Measurements from ENCODE around the gene MMAB. TPM values are rescaled to one million over a fixed set of nuclear protein-coding genes. Genes with fewer than 3 reads are reported as not detected.

MMAB gene
- total RNA-seq, 4 donors from 2014 or later: 4.4 to 18.7 (median 11.9) TPM

DNA sequence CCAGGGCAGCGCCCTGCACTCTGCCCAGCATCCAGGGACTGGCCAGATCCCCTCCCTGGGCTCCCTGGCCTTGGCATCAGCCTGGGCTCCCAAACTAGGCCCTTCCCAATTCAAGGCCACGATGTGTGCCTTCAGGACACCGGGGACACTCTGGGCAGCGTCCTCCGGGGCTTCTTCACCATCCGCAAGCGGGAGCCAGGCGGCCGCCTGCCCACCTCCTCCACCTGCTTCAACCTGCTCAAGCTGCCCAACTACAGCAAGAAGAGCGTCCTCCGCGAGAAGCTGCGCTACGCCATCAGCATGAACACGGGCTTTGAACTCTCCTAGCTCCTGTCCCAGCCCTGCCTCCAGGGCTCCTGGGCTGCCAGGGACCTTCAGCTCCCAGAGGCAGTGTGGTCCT, 38.8 kb downstream of the MMAB start:
- H3K36me3 ChIP-seq: peaks cover 0 to 20% (median 8%) of the 10 kb centered on the region in 4 donors
- H3K4me3 ChIP-seq: no peak overlapping the region
- 94% methylated on average over 14 of the region's 15 CpGs; no CpG with 5 or more reads in 1 of the 2 donors for WGBS, 2 donors (ENCODE audit: low coverage in 1 of 2)
- TF ChIP-seq, protein P1, sequence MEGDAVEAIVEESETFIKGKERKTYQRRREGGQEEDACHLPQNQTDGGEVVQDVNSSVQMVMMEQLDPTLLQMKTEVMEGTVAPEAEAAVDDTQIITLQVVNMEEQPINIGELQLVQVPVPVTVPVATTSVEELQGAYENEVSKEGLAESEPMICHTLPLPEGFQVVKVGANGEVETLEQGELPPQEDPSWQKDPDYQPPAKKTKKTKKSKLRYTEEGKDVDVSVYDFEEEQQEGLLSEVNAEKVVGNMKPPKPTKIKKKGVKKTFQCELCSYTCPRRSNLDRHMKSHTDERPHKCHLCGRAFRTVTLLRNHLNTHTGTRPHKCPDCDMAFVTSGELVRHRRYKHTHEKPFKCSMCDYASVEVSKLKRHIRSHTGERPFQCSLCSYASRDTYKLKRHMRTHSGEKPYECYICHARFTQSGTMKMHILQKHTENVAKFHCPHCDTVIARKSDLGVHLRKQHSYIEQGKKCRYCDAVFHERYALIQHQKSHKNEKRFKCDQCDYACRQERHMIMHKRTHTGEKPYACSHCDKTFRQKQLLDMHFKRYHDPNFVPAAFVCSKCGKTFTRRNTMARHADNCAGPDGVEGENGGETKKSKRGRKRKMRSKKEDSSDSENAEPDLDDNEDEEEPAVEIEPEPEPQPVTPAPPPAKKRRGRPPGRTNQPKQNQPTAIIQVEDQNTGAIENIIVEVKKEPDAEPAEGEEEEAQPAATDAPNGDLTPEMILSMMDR (IDR thresholded peaks at IDR 0.05): no peak
- TF ChIP-seq POLR2AphosphoS5 (IDR thresholded peaks at IDR 0.05) (no peak), EP300 (IDR thresholded peaks at IDR 0.05; ENCODE audit: low read depth) (no peak), POLR2A (IDR thresholded peaks at IDR 0.05) (no peak)
- no peak for DNase-seq
- H3K27ac ChIP-seq: no peak overlapping the region
- no peaks in the 10 kb centered on the region for H3K9me3 ChIP-seq
- no peaks in the 10 kb centered on the region for H3K4me1 ChIP-seq
- in situ Hi-C loops (cut with MboI; ENCODE audit: low pct_ligation_motif_present in 1 of 4, low pct_unique_long_range_greater_than_20kb in 1 of 4, low sequenced_read_pairs in 3 of 4): no loop called here
- intact Hi-C loops (cut with DNase I; ENCODE audit: low total_unique reads): no loop called here
- H3K27me3 ChIP-seq: no peaks in the 10 kb centered on the region

DNA sequence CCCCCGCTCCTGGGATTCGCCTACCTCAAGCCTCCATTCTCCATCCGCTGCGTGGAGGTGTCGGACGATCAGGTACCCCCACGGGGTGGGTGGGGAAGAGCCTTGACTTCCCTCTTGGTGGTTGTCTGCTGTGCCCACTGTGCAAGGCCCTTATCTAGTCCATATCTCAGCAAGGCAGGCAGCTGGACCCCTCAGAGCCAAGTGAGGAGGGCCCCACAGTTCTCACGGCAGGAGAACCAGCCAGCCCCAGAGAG, 39.9 kb downstream of the MMAB start:
- intact Hi-C loops (cut with DNase I; ENCODE audit: low total_unique reads): no loop called here
- TF ChIP-seq EP300 (IDR thresholded peaks at IDR 0.05; ENCODE audit: low read depth): no peak
- TF ChIP-seq POLR2A (IDR thresholded peaks at IDR 0.05): no peak
- no peak for TF ChIP-seq POLR2AphosphoS5 (IDR thresholded peaks at IDR 0.05)
- TF ChIP-seq, protein P1 (IDR thresholded peaks at IDR 0.05): no peak
- no peak overlapping the region for H3K4me3 ChIP-seq
- H3K36me3 ChIP-seq: peaks cover 0 to 20% (median 8%) of the 10 kb centered on the region in 4 donors
- in situ Hi-C loops (cut with MboI; ENCODE audit: low pct_ligation_motif_present in 1 of 4, low pct_unique_long_range_greater_than_20kb in 1 of 4, low sequenced_read_pairs in 3 of 4): no loop called here
- H3K4me1 ChIP-seq: no peaks in the 10 kb centered on the region
- no peak for DNase-seq
- 96% methylated on average over 8 of the region's 8 CpGs; no CpG with 5 or more reads in 1 of the 2 donors for WGBS, 2 donors (ENCODE audit: low coverage in 1 of 2)
- H3K9me3 ChIP-seq: no peaks in the 10 kb centered on the region
- no peaks in the 10 kb centered on the region for H3K27me3 ChIP-seq
- H3K27ac ChIP-seq: no peak overlapping the region

DNA sequence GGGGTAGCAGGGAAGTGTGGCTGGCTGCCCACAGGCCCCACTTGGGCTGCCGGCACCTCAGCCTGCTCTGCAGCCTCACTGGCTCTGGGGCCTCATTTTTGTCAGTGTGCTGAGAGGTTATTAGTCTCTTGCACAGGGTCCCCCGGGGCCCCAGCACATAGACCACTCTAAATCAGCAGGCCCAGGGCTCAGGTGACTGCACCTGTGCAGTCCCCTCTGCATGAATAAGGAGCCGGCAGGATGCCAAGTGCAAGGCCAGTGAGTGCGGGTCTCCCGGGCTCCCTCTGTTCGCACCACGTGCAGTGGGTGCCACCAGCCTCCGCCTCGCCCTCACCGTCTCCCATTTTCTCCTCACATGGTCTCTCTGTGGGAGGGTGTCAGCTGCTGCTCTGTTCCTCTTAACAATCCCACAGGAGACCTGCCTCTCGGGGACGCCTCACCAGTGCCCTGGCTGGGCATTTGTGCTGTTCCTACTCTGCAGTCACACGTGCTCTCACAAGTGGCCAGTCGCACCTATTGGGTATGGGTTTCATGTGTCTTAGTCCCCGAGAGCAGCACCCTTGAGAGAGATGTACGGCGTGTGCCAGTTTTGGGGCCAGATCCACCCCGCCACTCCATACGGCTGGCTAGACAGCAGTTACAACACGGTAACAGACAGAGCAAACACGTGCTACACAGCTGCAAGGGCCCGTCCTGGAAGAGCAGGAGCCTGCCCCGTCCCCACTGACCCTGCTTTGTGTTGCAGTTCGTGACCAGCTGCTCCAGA, 40.4 kb downstream of the MMAB start:
- H3K27me3 ChIP-seq: no peaks in the 10 kb centered on the region
- WGBS, 2 donors (ENCODE audit: low coverage in 1 of 2): 93% methylated on average over 23 of the region's 24 CpGs; no CpG with 5 or more reads in 1 of the 2 donors
- H3K27ac ChIP-seq: no peak overlapping the region
- no peak overlapping the region for H3K4me3 ChIP-seq
- intact Hi-C loops (cut with DNase I; ENCODE audit: low total_unique reads): no loop called here
- in situ Hi-C loops (cut with MboI; ENCODE audit: low pct_ligation_motif_present in 1 of 4, low pct_unique_long_range_greater_than_20kb in 1 of 4, low sequenced_read_pairs in 3 of 4): no loop called here
- DNase-seq: no peak
- peaks cover 0 to 20% (median 8%) of the 10 kb centered on the region in 4 donors for H3K36me3 ChIP-seq
- no peaks in the 10 kb centered on the region for H3K9me3 ChIP-seq
- no peak for TF ChIP-seq POLR2AphosphoS5 (IDR thresholded peaks at IDR 0.05)
- no peaks in the 10 kb centered on the region for H3K4me1 ChIP-seq

DNA sequence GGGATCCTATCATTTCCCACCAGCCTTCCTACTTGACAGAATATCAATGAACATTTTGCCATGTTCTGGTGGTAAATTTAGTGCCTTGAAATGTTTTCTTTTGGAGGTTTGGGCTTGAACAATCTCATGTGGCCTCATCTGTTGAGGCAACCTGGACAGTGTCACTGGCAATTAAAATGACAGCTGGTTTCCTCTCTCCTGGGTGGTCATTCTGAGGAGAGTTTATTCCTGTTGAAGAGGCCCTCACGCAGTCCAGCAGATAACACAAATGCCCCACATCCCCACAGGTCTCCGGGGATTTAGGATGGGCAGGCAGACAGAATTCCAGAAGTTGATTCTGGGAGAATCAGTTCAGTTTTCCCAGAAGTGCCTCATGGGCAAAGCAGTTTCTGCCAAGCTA, 41.9 kb downstream of the MMAB start:
- WGBS, 2 donors (ENCODE audit: low coverage in 1 of 2): 78% methylated on average over 2 of the region's 2 CpGs; no CpG with 5 or more reads in 1 of the 2 donors
- no peaks in the 10 kb centered on the region for H3K9me3 ChIP-seq
- intact Hi-C loops (cut with DNase I; ENCODE audit: low total_unique reads) (no loop called here), in situ Hi-C loops (cut with MboI; ENCODE audit: low pct_ligation_motif_present in 1 of 4, low pct_unique_long_range_greater_than_20kb in 1 of 4, low sequenced_read_pairs in 3 of 4) (no loop called here)
- H3K4me3 ChIP-seq: no peak overlapping the region
- TF ChIP-seq POLR2AphosphoS5 (IDR thresholded peaks at IDR 0.05) (no peak), POLR2A (IDR thresholded peaks at IDR 0.05) (no peak), EP300 (IDR thresholded peaks at IDR 0.05; ENCODE audit: low read depth) (no peak)
- TF ChIP-seq, protein P1 (IDR thresholded peaks at IDR 0.05): no peak
- no peaks in the 10 kb centered on the region for H3K4me1 ChIP-seq
- H3K27ac ChIP-seq: no peak overlapping the region
- peaks cover 0 to 20% (median 8%) of the 10 kb centered on the region in 4 donors for H3K36me3 ChIP-seq
- no peaks in the 10 kb centered on the region for H3K27me3 ChIP-seq
- DNase-seq: no peak

Measured in transverse colon (tissue), 4 donors.